RWPE1 (cell line): ENCODE measurements around the gene SART3.
"Not testable (repeated sequence)": the region's sequence is repeated elsewhere in the genome, so short reads cannot be mapped to it uniquely, and the experiment has no call there.

Source experiments
- CTCF ChIA-PET: fragments of 350-600 bp; sonication (Branson Sonifier 250); formaldehyde crosslinking; extraction: SDS; loops from one replicate; lab custom pipeline; 2021; lab: Yijun Ruan, JAX
- POLR2A ChIA-PET: fragments of 400-600 bp; formaldehyde crosslinking; extraction: SDS; loops from one replicate; lab custom pipeline; 2020; ENCODE audit warnings: antibody characterized with exemption; ENCODE audit not compliant: low non-redundant PET; lab: Yijun Ruan, JAX
- DNase-seq: peaks from one replicate; pipeline ENCODE4 v3.0.0; 2012; ENCODE audit warnings: low spot score
- H3K27ac ChIP-seq: fragments of 450-650 bp; 2 replicates; pipeline ENCODE4 v1.5.1; 2017
- TF ChIP-seq, protein P1 (sequence below): fragments of 450-650 bp; conservative IDR thresholded peaks from 2 replicates; pipeline ENCODE4 v1.5.1; 2017; ENCODE audit warnings: low read depth, mild to moderate bottlenecking

The SART3 gene

DNA sequence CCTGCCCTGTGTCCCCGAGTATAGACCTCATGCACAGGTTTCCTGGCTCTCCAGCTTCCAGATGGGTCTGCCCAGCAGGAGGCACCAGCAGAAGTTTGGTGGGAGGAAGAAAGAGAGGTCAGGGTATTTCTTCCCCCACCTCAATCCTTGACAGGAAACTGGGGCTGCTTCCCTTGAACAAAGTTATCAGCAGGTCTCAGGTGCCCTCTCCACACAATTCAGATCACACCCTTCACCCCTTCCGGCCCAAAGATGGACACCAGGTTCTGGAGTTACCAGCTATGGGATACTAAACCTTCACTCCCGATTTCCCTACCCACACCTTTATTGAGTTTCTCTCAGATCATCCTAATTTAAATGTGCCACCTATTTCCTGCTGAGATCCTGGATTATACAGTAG is 1.2 kb downstream of the SART3 start:
- TF ChIP-seq, protein P1, sequence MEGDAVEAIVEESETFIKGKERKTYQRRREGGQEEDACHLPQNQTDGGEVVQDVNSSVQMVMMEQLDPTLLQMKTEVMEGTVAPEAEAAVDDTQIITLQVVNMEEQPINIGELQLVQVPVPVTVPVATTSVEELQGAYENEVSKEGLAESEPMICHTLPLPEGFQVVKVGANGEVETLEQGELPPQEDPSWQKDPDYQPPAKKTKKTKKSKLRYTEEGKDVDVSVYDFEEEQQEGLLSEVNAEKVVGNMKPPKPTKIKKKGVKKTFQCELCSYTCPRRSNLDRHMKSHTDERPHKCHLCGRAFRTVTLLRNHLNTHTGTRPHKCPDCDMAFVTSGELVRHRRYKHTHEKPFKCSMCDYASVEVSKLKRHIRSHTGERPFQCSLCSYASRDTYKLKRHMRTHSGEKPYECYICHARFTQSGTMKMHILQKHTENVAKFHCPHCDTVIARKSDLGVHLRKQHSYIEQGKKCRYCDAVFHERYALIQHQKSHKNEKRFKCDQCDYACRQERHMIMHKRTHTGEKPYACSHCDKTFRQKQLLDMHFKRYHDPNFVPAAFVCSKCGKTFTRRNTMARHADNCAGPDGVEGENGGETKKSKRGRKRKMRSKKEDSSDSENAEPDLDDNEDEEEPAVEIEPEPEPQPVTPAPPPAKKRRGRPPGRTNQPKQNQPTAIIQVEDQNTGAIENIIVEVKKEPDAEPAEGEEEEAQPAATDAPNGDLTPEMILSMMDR = no peak
- no peak overlapping the region for H3K27ac ChIP-seq
- no peak for DNase-seq
- POLR2A ChIA-PET = interaction anchor here (0.6 kb wide), 1 partner anchor 203 kb away, joined by 3 read pairs; no protein-coding TSS in a partner anchor
- CTCF ChIA-PET = no interaction called here

DNA sequence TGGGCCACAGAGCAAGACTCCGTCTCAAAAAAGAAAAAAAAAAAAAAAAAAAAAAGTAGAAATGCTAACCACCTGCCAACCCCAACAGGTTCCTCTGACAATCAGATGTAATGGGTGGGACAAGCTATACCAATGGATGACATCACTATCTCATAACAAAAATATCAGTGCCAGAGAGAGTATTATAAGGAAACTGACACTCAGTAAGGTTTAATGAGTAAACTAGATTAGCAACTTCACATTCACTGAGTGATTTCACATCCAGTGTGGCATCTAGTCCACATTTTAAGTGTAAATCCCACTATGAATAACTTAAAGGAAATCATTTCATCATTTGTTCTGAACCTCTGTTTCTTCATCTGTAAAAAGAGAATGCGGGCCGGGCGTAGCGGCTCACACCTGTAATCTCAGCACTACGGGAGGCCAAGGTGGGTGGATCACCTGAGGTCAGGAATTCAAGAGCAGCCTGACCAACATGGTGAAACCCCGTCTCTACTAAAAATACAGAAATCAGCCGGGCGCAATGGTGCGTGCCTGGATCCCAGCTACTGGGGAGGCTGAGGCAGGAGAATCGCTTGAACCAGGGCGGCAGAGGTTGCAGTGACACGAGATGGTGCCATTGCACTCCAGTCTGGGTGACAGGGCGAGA is 1.8 kb downstream of the SART3 start:
- no peak overlapping the region for H3K27ac ChIP-seq
- POLR2A ChIA-PET = no interaction called here
- CTCF ChIA-PET = interaction anchor here (0.6 kb wide), 1 partner anchor 535 kb away, joined by 3 read pairs; no protein-coding TSS in a partner anchor
- TF ChIP-seq, protein P1 = no peak
- no peak for DNase-seq

GRCh38 chr12:108555383-108555782 is 5.6 kb downstream of the SART3 start:
- POLR2A ChIA-PET, DNase-seq, H3K27ac ChIP-seq: not testable (repeated sequence)
- CTCF ChIA-PET = interaction anchor here (0.6 kb wide), 1 partner anchor 21 kb away, joined by 6 read pairs; no protein-coding TSS in a partner anchor

DNA sequence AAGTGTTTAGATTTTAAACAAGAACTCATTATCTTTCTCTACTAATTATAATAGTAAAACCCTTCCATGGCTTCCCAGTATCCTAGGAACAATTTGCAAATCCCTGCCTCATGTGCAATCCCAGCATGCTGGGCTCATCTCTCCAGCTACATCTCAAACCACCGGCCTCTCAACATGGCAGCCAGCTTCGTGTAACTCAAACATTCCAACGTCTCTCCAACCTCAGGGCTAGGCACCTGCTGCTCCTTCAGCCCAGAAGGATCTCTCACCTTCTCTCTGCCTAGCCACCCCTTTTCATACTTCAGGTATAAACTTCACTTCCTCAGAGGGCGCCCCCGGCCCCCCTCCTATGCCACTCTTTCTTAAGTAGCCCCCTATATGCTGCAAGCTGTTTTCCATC is 7.2 kb downstream of the SART3 start:
- no peak for DNase-seq
- TF ChIP-seq, protein P1 = no peak
- no peak overlapping the region for H3K27ac ChIP-seq
- CTCF ChIA-PET = no interaction called here
- POLR2A ChIA-PET = no interaction called here

- TF ChIP-seq, protein P1 = no peak
- DNase-seq = no peak
- H3K27ac ChIP-seq = no peak overlapping the region
- ChIA-PET POLR2A (no interaction called here), CTCF (no interaction called here)
Observed at GRCh38 chr12:108551535-108551934, 9.4 kb downstream of the SART3 start.

DNA sequence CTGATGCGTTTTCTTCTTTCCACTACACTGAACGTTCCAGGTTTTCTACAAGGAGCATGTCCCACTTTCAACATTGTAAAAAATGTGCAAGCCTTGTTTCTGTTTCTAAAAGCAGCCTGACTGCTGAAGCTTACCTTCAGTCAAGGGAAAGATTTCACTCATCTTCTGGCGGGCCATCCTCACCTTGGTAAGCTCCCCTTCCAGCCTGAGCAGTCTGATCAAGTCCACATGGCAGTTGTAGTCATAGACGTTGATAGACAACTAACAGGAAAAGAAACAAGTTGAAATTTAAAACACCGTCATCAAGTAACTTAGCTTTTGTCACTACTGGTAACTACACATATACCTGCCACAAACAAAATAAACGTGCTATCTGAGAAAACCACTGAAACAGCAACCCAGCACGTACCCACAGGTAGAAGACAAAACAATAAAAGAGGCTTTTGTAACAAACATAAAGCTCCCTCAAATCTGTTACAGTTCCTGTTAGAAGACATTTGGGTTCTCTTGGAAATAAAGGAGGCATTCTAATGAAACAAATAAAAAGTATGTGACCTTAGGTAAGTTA is 11.9 kb downstream of the SART3 start:
- DNase-seq = no peak
- TF ChIP-seq, protein P1 = no peak
- ChIA-PET POLR2A (no interaction called here), CTCF (interaction anchor here (0.5 to 0.9 kb wide), 2 partner anchors 12 to 40 kb away, joined by 3 read pairs; no protein-coding TSS in a partner anchor)
- H3K27ac ChIP-seq = no peak overlapping the region

DNA sequence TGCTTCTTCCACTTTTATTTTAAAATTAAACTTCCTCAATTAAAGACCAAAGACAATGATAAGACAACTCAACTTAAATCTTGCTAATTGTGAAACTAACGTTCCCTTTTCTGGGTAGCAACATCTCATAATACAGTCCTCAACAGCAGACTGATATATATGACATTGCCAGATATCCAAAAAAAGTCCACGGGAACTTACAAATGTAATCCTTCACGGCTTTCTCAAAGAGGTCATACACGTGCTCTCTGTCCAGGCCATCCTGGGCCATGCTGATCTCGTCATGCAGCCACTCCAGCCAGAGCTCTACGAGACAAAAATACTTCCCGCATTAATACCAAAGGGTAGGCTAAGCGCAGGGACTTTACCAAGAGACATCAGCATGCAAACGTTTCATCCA is 13.3 kb downstream of the SART3 start:
- CTCF ChIA-PET = no interaction called here
- POLR2A ChIA-PET = no interaction called here
- no peak for DNase-seq
- no peak overlapping the region for H3K27ac ChIP-seq
- TF ChIP-seq, protein P1 = no peak
